ENCODE results near the gene REXO5.

- TF ChIP-seq EZH2phosphoT487 (IDR thresholded peaks at IDR 0.05; ENCODE audit: borderline replicate concordance, low read depth, low read length): no peak
- TF ChIP-seq, protein P1, sequence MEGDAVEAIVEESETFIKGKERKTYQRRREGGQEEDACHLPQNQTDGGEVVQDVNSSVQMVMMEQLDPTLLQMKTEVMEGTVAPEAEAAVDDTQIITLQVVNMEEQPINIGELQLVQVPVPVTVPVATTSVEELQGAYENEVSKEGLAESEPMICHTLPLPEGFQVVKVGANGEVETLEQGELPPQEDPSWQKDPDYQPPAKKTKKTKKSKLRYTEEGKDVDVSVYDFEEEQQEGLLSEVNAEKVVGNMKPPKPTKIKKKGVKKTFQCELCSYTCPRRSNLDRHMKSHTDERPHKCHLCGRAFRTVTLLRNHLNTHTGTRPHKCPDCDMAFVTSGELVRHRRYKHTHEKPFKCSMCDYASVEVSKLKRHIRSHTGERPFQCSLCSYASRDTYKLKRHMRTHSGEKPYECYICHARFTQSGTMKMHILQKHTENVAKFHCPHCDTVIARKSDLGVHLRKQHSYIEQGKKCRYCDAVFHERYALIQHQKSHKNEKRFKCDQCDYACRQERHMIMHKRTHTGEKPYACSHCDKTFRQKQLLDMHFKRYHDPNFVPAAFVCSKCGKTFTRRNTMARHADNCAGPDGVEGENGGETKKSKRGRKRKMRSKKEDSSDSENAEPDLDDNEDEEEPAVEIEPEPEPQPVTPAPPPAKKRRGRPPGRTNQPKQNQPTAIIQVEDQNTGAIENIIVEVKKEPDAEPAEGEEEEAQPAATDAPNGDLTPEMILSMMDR (conservative IDR thresholded peaks at IDR 0.05; ENCODE audit: low read length): no peak
These were observed 46.0 kb upstream of the REXO5 start for GRCh38 chr16:20760346-20760745.
